Fibroblast of the aortic adventitia (primary cell): ENCODE measurements around the gene SLC27A2. TPM values are rescaled to one million over a fixed set of nuclear protein-coding genes. Genes with fewer than 3 reads are reported as not detected.

Source experiments
- DNase-seq: peaks from one replicate; pipeline ENCODE4 v3.0.0-alpha.2; 2010; ENCODE audit warnings: low read depth
- H3K4me3 ChIP-seq: 2 replicates; pipeline ENCODE4 v1.5.1; 2011; ENCODE audit warnings: low read depth, mild to moderate bottlenecking, control low read depth, low read length, moderate library complexity
- CTCF ChIP-seq: IDR thresholded peaks from 2 replicates; pipeline ENCODE4 v1.5.1; 2011; ENCODE audit warnings: mild to moderate bottlenecking, low read length, control low read depth, inconsistent platforms; ENCODE audit not compliant: insufficient read depth
- total RNA-seq: library from RNA; depleted of rRNA; stranded (reverse); fragments of >200 nt; gene quantifications from 2 replicates; pipeline ENCODE4 v1.2.3, GENCODE V29; 2012; ENCODE audit warnings: low replicate concordance

The SLC27A2 gene
- total RNA-seq, 1 donor, result not detected

- no peak overlapping the region for H3K4me3 ChIP-seq
- TF ChIP-seq CTCF, result no peak
- DNase-seq, result no peak
Measured at GRCh38 chr15:50209809-50210208, 27.8 kb downstream of the SLC27A2 start.

- DNase-seq, result no peak
- no peak for TF ChIP-seq CTCF
- no peak overlapping the region for H3K4me3 ChIP-seq
Measured at GRCh38 chr15:50210462-50211157, 28.6 kb downstream of the SLC27A2 start.

GRCh38 chr15:50218291-50218690, 36.3 kb downstream of the SLC27A2 start:
- no peak overlapping the region for H3K4me3 ChIP-seq
- TF ChIP-seq CTCF, result no peak
- DNase-seq, result no peak

- TF ChIP-seq CTCF, result no peak
- no peak for DNase-seq
- no peak overlapping the region for H3K4me3 ChIP-seq
Measured at GRCh38 chr15:50218691-50219090, 36.7 kb downstream of the SLC27A2 start.

GRCh38 chr15:50219820-50220219, 37.8 kb downstream of the SLC27A2 start:
- no peak overlapping the region for H3K4me3 ChIP-seq
- DNase-seq, result no peak
- TF ChIP-seq CTCF, result no peak

GRCh38 chr15:50222181-50222580, 40.2 kb downstream of the SLC27A2 start:
- DNase-seq, result no peak
- H3K4me3 ChIP-seq, result no peak overlapping the region
- TF ChIP-seq CTCF, result no peak

- H3K4me3 ChIP-seq, result no peak overlapping the region
- peak; percentile 16 for DNase-seq
- no peak for TF ChIP-seq CTCF
Measured at GRCh38 chr15:50224606-50225005, 42.6 kb downstream of the SLC27A2 start.
